ENCODE measurements around the gene POLR1A.

POLR1A gene

DNA sequence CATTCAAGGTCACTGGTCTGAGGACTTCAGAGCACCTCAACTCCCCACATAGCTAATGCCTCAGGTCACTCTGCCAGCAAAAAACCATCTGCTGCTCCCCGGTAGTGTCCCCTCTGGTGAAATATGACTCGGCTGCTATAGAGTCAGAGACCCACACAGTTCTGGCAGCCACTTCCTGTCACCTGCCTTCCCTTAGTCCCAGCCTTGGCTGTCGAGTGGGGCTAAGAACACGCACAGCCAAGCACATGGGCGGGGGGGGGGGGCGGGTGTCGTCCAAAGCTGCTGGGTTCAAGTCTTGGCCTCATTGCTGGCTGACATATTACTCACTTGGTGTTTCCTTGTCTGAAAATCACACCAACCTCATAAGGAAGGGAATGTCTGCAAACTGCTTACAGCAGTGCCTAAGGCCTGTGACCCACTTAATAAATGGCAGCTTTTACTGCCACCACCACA, 37.5 kb downstream of the POLR1A start:
- no peaks in the 10 kb centered on the region for H3K9me3 ChIP-seq (ENCODE audit: control insufficient read depth, insufficient read depth, low read depth, low read length)
- no peaks in the 10 kb centered on the region for H3K4me1 ChIP-seq (ENCODE audit: control insufficient read depth, insufficient read depth, low read length)
- ChIA-PET POLR2A (no interaction called here), CTCF (interaction anchor here (0.9 to 1.5 kb wide), 5 partner anchors 10 to 339 kb away, joined by 3 to 7 read pairs (median 3); no protein-coding TSS in a partner anchor)
- H3K4me3 ChIP-seq (ENCODE audit: low read depth, low read length) = no peak overlapping the region
- no peak for TF ChIP-seq ZNF624 (tag by site-specific recombination; IDR thresholded peaks at IDR 0.05)
- TF ChIP-seq ZNF658 (tag by site-specific recombination; IDR thresholded peaks at IDR 0.05) = no peak
- TF ChIP-seq ZNF510 (tag by site-specific recombination; IDR thresholded peaks at IDR 0.05; ENCODE audit: insufficient replicate concordance) = no peak
- H3K27ac ChIP-seq (ENCODE audit: extremely low read depth, low read depth, low read length) = no peak overlapping the region
- peaks cover 39 to 96% of the 10 kb centered on the region in 2 experiments for H3K36me3 ChIP-seq (ENCODE audit: control insufficient read depth in 2 of 2, insufficient read depth in 1 of 2, low read length in 2 of 2)

DNA sequence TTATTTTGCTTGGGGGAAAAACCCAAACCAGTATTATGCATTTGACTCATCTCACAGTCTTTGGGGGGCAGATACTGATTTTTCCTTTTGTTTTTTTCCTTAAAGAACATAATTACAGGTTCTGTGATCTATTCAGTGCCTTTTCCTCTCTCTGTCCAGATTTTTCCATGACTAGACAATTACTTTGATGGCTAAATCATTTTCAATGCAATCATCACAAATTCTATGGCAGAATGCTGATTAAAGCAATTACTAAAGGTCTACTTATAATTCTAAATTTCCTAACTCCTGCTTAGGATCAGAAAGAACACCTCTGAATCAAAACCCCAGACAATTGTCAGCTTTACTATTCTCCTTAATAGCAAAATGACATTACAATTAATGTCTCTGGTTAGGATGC, 38.8 kb downstream of the POLR1A start:
- POLR2A ChIA-PET = no interaction called here
- Histone ChIP-seq H3K4me1 (ENCODE audit: control insufficient read depth, insufficient read depth, low read length) (no peaks in the 10 kb centered on the region), H3K4me3 (ENCODE audit: low read depth, low read length) (no peak overlapping the region), H3K27ac (ENCODE audit: extremely low read depth, low read depth, low read length) (no peak overlapping the region), H3K36me3 (ENCODE audit: control insufficient read depth in 2 of 2, insufficient read depth in 1 of 2, low read length in 2 of 2) (peaks cover 49 to 92% of the 10 kb centered on the region in 2 experiments), H3K9me3 (ENCODE audit: control insufficient read depth, insufficient read depth, low read depth, low read length) (no peaks in the 10 kb centered on the region)
- CTCF ChIA-PET = interaction anchor here (0.9 to 1.1 kb wide), 3 partner anchors 13 to 338 kb away, joined by 3 to 5 read pairs (median 3); no protein-coding TSS in a partner anchor
- no peak for TF ChIP-seq ZNF404 (tag by site-specific recombination; IDR thresholded peaks at IDR 0.05)
- no peak for TF ChIP-seq ZNF626 (tag by site-specific recombination; IDR thresholded peaks at IDR 0.05)
- TF ChIP-seq, protein P1, sequence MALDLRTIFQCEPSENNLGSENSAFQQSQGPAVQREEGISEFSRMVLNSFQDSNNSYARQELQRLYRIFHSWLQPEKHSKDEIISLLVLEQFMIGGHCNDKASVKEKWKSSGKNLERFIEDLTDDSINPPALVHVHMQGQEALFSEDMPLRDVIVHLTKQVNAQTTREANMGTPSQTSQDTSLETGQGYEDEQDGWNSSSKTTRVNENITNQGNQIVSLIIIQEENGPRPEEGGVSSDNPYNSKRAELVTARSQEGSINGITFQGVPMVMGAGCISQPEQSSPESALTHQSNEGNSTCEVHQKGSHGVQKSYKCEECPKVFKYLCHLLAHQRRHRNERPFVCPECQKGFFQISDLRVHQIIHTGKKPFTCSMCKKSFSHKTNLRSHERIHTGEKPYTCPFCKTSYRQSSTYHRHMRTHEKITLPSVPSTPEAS (tag by site-specific recombination; IDR thresholded peaks at IDR 0.05) = no peak
- no peak for TF ChIP-seq ZNF423 (tag by site-specific recombination; IDR thresholded peaks at IDR 0.05)
- TF ChIP-seq, protein P2, sequence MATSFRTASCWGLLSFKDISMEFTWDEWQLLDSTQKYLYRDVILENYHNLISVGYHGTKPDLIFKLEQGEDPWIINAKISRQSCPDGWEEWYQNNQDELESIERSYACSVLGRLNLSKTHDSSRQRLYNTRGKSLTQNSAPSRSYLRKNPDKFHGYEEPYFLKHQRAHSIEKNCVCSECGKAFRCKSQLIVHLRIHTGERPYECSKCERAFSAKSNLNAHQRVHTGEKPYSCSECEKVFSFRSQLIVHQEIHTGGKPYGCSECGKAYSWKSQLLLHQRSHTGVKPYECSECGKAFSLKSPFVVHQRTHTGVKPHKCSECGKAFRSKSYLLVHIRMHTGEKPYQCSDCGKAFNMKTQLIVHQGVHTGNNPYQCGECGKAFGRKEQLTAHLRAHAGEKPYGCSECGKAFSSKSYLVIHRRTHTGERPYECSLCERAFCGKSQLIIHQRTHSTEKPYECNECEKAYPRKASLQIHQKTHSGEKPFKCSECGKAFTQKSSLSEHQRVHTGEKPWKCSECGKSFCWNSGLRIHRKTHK (tag by site-specific recombination; IDR thresholded peaks at IDR 0.05) = no peak
- no peak for TF ChIP-seq ZNF433 (tag by site-specific recombination; IDR thresholded peaks at IDR 0.05; ENCODE audit: low read depth)
- no peak for TF ChIP-seq ZNF600 (tag by site-specific recombination; IDR thresholded peaks at IDR 0.05)
- TF ChIP-seq ZNF837 (tag by site-specific recombination; IDR thresholded peaks at IDR 0.05) = no peak
- TF ChIP-seq EGR2 (tag by site-specific recombination; IDR thresholded peaks at IDR 0.05; ENCODE audit: low read depth) = no peak

DNA sequence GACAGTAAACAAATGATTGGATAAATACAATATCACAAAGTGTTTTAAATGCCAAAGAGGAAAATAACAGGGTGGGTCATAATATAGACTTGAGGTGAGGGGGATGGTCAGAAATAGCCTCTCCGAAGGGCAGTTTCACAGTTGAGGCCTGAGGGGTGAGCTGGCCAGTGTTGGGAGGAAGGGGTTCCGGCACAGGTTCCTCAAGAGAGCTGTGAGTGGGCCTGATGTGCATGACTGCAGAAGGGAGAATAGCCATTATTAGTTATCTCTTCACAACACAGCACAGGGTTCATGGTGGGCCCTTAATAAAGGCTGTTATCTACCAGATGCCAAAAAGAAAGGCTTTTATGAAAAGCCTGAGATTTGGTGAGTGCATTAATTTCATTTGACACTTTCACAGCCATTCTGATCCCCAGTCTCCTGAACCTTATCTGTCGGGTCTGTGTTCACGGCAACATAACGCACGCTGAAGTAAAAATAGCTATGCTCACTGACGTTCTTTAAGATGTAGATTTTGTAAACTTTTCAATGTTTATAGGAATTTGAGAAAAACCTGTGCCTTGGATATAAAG, 39.6 kb downstream of the POLR1A start:
- no peak overlapping the region for H3K27ac ChIP-seq (ENCODE audit: extremely low read depth, low read depth, low read length)
- POLR2A ChIA-PET = no interaction called here
- peaks cover 52 to 92% of the 10 kb centered on the region in 2 experiments for H3K36me3 ChIP-seq (ENCODE audit: control insufficient read depth in 2 of 2, insufficient read depth in 1 of 2, low read length in 2 of 2)
- H3K4me1 ChIP-seq (ENCODE audit: control insufficient read depth, insufficient read depth, low read length) = no peaks in the 10 kb centered on the region
- CTCF ChIA-PET = interaction anchor here (1.0 to 1.1 kb wide), 2 partner anchors 14 to 238 kb away, joined by 3 to 5 read pairs; no protein-coding TSS in a partner anchor
- H3K4me3 ChIP-seq (ENCODE audit: low read depth, low read length) = no peak overlapping the region
- H3K9me3 ChIP-seq (ENCODE audit: control insufficient read depth, insufficient read depth, low read depth, low read length) = no peaks in the 10 kb centered on the region
- no peak for TF ChIP-seq ZNF707 (tag by site-specific recombination; IDR thresholded peaks at IDR 0.05)
- TF ChIP-seq, protein P3, sequence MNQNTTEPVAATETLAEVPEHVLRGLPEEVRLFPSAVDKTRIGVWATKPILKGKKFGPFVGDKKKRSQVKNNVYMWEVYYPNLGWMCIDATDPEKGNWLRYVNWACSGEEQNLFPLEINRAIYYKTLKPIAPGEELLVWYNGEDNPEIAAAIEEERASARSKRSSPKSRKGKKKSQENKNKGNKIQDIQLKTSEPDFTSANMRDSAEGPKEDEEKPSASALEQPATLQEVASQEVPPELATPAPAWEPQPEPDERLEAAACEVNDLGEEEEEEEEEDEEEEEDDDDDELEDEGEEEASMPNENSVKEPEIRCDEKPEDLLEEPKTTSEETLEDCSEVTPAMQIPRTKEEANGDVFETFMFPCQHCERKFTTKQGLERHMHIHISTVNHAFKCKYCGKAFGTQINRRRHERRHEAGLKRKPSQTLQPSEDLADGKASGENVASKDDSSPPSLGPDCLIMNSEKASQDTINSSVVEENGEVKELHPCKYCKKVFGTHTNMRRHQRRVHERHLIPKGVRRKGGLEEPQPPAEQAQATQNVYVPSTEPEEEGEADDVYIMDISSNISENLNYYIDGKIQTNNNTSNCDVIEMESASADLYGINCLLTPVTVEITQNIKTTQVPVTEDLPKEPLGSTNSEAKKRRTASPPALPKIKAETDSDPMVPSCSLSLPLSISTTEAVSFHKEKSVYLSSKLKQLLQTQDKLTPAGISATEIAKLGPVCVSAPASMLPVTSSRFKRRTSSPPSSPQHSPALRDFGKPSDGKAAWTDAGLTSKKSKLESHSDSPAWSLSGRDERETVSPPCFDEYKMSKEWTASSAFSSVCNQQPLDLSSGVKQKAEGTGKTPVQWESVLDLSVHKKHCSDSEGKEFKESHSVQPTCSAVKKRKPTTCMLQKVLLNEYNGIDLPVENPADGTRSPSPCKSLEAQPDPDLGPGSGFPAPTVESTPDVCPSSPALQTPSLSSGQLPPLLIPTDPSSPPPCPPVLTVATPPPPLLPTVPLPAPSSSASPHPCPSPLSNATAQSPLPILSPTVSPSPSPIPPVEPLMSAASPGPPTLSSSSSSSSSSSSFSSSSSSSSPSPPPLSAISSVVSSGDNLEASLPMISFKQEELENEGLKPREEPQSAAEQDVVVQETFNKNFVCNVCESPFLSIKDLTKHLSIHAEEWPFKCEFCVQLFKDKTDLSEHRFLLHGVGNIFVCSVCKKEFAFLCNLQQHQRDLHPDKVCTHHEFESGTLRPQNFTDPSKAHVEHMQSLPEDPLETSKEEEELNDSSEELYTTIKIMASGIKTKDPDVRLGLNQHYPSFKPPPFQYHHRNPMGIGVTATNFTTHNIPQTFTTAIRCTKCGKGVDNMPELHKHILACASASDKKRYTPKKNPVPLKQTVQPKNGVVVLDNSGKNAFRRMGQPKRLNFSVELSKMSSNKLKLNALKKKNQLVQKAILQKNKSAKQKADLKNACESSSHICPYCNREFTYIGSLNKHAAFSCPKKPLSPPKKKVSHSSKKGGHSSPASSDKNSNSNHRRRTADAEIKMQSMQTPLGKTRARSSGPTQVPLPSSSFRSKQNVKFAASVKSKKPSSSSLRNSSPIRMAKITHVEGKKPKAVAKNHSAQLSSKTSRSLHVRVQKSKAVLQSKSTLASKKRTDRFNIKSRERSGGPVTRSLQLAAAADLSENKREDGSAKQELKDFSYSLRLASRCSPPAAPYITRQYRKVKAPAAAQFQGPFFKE (tag by site-specific recombination; IDR thresholded peaks at IDR 0.05; ENCODE audit: borderline replicate concordance) = no peak
- TF ChIP-seq ZNF394 (tag by site-specific recombination; IDR thresholded peaks at IDR 0.05; ENCODE audit: borderline replicate concordance) = no peak
- no peak for TF ChIP-seq ZNF621 (tag by site-specific recombination; IDR thresholded peaks at IDR 0.05)
- TF ChIP-seq ZBTB17 (tag by site-specific recombination; IDR thresholded peaks at IDR 0.05) = no peak
- no peak for TF ChIP-seq KLF10 (tag by site-specific recombination; IDR thresholded peaks at IDR 0.05)
- no peak for TF ChIP-seq ZNF600 (tag by site-specific recombination; IDR thresholded peaks at IDR 0.05)
- no peak for TF ChIP-seq ZFP37 (tag by site-specific recombination; IDR thresholded peaks at IDR 0.05)
- no peak for TF ChIP-seq ZNF514 (tag by site-specific recombination; IDR thresholded peaks at IDR 0.05)
- no peak for TF ChIP-seq ZNF416 (tag by site-specific recombination; IDR thresholded peaks at IDR 0.05)
- TF ChIP-seq ZNF140 (tag by site-specific recombination; IDR thresholded peaks at IDR 0.05) = no peak
- TF ChIP-seq PRDM1 (tag by site-specific recombination; IDR thresholded peaks at IDR 0.05) = no peak
- no peak for TF ChIP-seq ZNF660 (tag by site-specific recombination; IDR thresholded peaks at IDR 0.05)
- TF ChIP-seq ZNF146 (tag by site-specific recombination; IDR thresholded peaks at IDR 0.05) = no peak
